CD4-positive, alpha-beta T cell treated with Interleukin-2 at 100 ng/mL for 4 hours (primary cell): ENCODE measurements around the gene THSD8.

Source experiments
- DNase-seq: peaks from one replicate; pipeline ENCODE4 v3.0.0-alpha.2; 2020; ENCODE audit warnings: low spot score

The THSD8 gene

DNA sequence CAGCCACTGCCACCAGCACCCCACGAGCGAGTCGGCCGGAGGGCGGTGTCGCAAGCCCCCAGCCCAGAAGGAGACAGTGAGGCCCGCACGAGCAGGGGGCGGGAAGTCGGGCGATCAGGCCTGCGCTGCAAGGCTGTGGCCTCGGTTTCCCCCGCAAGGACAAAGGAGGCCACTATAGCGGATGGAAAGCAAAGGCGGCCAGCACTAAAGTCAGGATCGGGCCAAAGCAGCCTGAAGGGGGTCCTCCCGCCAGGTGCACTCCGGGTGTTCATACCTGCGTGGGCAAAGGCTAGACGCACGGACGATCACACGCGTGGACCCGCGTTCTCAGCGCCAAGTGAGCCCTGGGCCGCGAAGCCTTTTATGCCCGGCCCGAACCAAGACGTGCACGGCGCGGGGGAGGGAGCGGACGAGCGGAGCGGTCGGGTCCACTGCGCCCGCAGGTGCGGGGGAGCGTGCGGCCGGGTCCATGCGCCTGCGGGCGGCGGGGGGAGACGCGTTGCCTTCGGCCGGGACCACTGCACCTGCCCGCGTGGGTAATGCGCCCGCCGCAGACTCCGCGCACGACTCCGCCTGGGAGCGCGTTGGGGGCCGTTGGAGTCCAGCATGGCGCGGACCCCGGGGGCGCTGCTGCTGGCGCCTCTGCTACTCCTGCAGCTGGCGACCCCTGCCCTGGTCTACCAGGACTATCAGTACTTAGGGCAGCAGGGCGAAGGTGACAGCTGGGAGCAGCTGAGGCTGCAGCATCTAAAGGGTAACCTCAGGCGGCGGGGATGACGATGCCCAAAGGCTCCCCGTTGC is at the start of gene THSD8, which contains the start of gene PRDX2:
THSD8 (plus strand) TSS at position 604 of the 801 bp plus-strand sequence; CDS start at position 607, 3 bp downstream.
PRDX2 (minus strand) TSS at position 335 of the 801 bp plus-strand sequence. CDS start 539 bp downstream, outside the sequence.
- DNase-seq: peak; percentile 77

DNA sequence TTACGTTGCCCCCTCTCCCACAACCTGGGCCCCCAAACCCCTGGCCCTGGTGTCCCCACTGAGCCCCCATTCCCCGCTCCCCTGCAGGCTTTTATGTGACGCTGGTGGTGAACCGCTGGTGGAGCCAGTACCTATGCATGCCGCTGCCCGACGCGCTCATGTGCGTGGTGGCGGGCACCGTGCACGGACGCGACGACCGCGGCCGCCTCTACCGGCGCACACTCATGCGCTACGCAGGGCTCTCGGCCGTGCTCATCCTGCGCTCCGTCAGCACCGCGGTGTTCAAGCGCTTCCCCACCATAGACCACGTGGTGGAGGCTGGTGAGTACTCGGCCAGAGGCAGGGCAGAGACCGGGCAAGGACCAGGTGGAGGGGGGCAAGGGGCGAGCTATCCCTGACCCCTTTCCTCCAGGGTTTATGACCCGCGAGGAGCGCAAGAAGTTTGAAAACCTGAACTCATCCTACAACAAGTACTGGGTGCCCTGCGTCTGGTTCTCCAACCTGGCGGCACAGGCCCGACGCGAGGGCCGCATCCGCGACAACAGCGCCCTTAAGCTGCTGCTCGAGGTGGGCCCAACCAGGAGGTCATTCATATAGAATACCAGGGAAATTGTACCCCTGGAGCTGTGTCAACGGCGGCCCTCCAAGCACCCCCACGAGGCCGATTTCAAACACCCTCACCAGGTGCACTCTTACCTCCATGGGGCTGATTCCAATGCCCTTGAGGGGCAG is 47.2 kb upstream of the THSD8 start:
- no peak for DNase-seq

DNA sequence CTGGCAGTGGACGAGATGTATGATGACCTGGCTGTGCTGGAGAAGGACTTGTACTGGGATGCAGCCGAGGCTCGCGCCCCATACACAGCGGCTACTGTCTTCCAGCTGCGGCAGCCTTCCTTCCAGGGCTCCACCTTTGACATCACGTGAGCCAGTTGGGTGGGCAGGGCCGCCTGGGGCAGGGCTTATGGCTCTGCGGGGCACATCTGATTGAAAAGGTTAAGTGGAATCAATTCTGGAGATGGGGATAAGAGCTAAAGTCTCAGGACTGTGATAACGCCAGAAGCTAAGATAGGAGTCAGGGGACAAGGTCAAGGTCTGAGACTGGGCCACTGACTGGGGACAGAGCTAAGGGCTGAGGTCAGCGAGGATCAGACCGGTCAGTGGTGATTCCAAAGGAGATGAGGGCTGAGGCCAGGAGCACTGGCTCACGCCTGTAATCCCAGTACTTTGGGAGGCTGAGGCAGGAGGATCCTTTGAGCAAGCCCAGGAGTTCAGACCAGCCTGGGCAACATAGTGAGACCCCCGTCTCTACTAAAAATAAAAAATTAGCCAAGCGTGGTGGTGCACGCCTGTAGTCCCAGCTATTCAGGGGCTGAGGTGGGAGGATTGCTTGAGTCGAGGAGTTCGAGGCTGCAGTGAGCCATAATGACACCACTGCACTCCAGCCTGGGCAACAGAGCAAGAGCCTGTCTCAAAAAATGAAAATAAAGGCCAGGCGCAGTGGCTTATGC is 45.6 kb upstream of the THSD8 start:
- no peak for DNase-seq

DNA sequence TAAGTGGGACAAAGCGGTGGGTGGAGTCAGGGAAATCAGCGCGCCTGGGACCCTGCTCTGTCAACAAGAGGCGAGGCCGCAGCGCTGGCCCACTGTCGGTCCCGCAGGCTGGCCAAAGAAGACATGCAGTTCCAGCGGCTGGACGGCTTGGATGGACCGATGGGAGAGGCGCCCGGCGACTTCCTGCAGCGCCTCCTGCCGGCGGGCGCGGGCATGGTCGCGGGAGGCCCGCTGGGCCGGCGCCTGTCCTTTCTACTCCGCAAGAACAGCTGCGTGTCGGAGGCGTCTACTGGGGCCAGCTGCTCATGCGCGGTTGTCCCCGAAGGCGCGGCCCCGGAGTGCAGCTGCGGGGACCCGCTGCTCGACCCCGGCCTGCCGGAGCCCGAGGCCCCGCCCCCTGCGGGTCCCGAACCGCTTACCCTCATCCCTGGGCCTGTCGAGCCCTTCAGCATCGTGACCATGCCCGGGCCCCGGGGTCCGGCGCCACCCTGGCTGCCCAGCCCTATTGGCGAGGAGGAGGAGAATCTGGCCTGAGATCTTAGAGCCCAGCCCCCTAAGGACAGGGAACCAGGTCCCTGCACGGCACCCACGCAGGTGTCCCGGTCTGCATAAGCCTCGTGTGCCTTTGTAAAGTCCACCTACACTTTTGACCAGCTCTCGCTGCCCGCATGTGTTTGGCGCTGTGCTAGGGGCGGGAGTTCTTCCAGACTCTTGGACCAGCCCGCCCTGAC is 44.2 kb upstream of the THSD8 start:
- DNase-seq: peak; percentile 62

DNA sequence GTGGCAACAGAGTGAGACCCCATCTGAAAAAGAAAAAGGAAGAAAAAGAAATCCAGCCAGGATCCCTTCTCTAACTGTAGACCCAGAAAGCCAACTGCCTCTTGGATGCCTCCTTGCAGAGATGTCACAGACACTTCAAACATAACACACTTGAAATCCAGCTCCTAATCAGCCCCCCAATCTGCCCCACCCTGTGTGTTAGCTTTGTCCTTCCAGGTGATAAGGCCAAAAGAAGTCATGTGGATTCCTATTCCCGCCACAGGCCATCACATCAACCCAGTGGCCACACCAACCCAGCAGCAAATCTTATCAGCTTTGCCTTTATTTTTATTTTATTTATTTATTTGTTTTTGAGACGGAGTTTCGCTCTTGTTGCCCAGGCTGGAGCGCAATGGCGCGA is 42.2 kb upstream of the THSD8 start:
- no peak for DNase-seq

DNA sequence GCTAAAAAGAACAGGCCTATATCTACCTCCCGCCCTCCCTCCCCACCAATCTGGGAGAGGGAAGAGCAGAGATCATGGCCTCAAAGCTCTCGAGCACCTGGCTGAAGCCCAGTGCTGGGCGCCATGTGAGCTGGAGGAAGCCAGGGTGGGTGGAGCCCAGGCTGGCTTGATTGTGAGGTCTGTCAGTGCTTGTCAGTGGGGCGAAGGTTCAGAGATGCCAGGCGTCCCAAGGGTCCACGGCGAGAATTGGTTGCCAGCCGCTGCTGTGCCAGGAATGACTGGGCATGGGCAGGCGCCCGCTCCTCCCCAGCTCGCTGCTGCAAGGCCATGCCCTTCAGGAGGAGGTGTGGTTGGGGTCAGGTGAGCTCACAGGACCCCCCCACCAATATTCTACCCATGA is 38.8 kb upstream of the THSD8 start:
- DNase-seq: no peak

DNA sequence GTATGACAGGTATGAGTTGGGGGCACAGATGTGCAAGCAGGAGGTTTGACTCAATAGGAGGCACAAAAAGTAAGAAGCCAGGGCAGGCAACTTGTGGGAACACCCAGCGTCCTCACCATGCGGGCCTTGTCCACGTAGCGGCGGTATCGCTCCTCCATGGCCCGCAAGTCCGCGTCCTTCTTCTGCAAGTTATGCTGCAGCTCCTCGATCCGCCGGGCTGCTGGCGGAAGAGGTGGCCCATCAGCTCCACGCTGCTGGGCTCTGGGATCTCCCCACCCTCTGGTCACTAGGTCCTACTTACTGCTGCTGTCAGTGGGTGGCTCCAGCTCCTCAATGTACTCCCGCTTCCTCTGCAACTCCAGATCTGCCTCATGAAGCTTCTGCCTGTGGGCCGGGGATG is 37.2 kb upstream of the THSD8 start:
- DNase-seq: no peak

DNA sequence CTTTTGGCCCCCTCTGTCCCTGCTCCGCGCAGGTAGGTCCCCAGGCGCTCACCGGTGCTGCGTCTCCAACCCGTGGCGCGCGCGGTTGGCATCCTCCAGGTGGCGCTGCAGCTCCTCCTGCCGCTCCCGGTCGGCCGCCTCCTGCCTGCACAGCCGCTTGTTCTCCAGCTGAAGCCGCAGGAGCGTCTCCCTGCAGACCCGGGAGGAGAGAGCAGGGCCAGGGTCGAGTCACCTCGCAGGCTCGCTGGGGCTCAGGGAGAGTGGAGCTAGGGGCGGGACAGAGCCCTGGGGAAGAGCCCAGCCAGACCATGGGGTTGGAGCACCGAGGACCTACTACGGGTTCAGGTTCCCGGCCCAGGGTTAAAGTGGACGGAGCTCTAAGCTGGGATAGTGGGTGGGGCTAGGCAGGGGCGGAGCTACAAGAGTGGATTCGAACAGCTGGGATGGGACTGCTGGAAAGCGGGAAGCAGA is 35.8 kb upstream of the THSD8 start:
- DNase-seq: peak; percentile 83

DNA sequence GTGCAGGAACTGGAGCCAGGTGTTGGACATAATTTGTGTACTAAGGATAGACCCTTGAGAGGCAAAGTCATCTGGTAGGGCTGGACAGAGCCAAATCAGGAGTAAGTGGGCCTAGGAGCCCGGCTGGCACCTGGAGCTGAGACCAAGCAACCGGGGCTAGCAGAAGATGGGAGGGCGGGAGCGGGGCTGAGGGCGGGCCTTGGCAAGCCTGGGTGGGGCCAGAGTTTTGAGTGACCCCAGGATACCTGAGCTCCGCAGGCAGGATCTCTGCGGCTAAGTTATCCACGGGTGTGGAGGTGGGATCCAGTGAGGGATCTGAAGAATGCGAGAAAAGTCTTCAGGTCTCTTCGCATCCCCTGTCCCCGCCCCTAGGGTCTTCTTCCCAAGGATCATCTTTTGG is 34.7 kb upstream of the THSD8 start:
- DNase-seq: no peak

DNA sequence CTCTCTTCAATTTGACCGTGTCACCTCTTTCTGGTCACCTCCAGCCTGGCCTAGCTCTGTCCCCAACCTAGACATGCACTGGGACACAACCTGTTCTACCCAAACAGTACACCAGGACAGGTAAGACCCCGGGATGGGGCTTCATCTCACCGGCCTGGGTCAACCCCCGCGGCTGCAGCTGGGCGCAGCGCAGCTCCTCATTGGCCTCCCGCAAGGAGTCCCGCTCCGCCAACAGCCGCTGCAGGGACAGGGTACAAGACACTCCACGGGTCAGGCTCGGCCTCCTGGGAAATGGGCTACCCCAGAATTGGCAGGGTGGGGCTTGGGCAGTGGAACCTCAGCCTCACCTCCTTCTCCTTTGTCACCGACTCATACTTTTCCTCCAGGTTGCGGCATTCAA is 34.2 kb upstream of the THSD8 start:
- no peak for DNase-seq

DNA sequence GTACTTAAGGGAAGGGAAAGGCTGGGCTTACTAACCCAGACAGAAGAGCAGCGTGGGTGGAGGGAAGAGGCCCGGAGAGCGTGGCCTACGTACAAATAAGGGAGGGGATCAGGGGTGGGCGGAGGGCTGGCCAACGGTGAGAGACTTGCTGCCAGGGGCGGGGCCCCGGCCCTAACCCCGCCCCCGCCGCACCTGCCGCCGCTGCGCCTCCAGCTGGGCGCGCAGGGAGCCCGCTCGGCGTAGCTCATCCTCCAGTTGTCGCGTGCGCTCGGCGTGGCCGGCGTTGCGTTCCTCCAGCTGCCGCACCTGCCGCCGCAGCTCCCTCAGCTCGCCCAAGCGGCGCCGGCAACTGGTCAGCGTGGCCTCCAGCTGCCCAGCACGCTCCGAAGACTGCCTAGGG is 32.2 kb upstream of the THSD8 start:
- DNase-seq: peak; percentile 74

DNA sequence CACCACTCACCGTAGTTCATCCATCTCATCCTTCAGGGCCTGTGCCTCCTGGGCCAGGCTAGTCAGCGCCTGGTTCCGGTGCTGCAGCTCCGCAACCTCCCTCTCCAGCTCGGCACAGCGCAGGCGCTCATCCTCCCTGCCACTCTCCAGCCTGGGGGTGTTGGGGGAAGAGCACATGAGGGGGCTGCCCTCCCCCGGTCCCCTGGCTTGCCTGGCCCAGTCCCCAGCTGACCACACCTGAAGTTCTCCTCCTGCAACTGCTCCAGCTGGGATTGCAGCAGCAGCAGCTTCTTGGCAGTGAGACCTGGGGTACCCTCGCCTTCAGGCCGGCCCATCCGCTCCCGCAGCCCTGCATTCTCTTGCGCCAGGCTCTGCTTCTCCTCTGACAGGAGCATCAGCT is 30.9 kb upstream of the THSD8 start:
- DNase-seq: no peak

DNA sequence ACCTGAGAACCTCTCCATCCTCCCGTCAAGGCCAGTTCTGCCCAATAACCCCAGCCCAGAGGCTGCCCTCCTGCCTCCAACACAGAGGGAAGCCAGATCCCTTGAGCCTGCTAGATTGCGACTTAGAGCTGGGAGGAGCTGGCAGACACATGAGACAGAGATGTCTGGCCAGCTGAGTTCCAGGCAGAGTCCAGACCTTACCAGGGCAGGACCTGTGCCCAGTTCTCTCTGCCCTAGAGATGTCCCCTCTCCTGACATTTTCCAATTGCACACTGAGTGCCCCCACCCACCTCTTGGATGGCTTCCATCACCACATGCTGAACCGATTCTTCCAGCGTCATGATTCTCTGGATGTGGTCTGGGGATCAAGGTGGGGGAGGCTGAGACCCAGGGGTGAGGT is 29.5 kb upstream of the THSD8 start:
- DNase-seq: no peak

DNA sequence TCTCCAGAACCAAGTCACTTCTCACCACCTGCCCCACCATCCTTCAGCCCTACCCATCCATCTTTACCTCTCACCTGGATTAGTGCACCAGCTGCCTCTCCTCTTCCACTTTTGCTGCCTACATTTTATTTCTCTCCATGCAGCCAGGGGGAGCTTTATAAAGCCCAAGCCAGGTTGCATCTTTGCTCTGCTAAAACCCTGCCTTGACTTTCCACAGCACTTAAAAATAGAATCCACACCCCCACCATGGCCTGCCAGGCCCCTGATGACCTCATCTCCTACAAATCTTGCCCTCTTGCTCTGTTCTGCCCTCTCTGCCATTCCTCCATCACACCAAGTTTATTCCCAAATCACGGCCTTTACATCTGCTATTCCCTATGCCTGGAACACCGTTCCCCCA is 28.3 kb upstream of the THSD8 start:
- no peak for DNase-seq

DNA sequence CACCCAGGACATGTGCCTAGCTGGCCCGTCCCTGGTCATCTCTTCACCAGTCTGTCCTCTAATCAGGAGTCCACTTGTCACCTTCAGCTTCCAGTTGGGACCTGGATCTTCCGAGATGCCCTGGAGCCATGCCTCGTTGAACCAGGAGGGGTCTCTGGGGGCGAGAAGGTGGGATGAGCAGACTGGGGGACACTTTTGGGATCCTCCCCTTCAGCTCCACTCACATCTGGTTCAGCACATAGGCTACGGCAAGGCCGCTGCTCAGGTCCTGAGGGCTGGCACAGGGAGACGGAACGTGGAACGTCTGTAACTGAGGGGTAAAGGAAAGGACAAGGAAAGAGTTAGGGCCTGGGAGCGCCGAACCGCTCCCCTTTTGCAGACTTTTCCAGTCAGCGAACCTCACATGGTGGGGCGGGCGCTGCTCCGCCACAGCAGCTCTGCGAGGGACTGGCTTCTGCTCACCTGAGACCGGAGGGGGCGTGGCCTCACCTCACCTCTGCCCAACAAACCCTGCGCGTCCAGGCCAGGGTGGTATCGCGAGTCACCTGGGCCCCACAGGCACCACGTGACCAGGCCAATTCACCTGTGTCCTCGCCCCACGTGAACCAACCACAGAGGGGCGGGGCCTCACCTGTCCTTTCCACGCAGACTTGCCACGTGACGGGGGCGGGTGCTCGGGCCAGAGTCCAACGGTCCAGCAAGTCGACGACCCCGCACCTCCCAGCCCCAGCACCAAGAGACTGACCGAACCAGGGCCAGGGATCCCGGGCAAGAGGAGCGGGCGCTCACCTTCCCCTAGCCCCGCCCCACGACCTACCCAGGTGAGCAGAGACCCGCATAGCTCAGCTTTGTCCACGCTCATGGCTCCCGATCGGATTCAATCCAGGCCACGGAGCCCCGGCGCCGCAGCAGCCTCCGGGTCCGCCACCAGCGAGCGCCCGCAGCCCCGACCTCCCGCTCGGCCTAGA is 27.0 kb upstream of the THSD8 start, which contains the start of gene HOOK2:
HOOK2 (minus strand) TSS at position 965 of the 968 bp plus-strand sequence; CDS start at position 862, 103 bp downstream.
- DNase-seq: no peak

DNA sequence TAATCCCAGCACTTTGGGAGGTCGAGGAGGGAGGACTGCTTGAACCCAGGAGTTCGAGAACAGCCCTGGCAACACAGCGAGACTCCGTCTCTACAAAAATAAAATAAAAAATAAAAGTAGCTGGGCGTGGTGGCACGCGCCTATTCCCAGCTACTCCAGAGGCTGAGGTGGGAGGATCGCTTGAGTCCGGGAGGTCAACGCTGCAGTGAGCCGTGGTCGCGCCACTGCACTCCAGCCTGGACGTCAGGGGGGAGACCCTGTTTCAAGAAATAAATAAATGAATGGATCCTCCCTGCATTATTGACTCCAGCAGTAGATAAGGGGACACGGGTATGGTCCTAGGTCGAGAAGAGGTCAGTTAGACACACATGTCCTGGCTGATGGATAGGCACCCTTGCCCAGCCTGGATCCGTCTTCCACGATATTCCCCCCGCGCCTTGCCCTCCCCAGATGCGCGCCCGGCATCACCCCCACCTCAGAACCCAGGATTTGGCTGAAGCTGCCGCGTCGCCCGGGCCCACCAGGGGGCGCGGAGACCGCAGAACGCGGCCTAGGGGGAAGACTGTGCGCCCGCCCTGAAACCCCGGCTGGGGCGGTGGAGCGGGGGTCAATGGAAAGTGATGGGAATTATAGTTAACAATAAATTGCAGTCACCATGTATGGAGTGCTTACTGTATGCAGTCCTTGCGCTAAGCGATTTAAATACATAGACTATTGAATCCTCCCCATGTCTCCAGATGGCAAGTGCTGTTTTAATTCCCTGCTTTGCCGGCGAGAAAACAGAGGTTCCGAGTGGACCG is 24.5 kb upstream of the THSD8 start:
- DNase-seq: peak; percentile 83

DNA sequence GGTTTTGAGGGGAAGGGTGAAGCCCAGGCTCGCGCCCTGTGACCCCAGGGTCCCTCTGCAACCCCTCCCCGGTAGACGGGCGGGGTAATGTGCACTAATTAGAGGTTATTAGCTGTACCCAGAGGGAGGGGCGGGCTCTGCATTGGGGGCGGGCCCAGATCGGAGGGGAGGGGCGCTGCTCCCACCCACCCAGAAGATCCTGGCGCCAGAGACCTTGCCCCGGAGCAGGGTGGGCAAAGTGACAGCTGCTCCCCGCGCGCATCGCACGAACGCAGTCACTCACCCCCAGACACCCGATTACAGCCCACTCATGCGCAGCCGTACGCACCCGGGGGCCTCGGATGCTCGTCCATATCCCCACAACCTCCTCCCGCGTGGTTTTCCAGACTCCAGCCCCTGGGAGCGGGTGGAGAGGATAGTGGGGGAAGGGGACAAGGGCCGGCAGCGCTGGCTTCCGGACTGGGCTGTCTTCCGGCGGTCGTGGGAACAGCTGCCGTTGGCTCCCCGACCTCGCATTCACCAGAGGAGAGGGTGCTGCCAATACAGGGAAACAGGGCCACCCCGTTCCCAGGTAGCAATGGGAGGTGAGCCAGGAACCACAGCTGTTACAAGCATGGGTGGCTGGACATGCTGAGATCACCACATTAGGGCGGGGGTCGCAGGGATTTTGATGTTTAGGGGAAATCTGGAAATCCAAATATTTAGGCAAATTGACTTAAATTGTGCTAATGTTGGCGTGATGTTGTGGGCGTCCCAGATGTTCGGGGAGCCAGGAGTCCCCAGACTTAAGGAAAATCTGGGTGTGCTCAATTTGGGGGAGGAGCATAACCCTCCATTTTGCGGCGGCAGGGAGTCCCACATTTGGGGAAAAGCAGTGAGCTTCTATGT is 23.6 kb upstream of the THSD8 start:
- peak; percentile 43 for DNase-seq

DNA sequence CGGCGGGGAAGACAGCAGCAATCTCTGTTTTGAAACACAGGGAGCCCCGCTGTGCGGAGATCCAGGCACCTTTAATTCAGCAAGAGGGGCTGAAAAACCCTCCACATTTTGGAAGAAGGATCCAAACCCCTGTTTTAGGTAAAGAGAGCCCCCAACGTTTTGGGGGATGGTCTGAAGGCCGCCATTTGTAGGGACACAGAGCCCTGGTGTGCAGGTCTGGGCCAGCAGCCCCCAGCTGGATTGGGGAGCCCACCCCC is 23.0 kb upstream of the THSD8 start:
- no peak for DNase-seq
